ENCODE data around the gene WDR26. TPM values are rescaled to one million over a fixed set of nuclear protein-coding genes. Genes with fewer than 3 reads are reported as not detected.

Gene WDR26
- total and polyA plus RNA-seq, 2 experiments from 2014 or later, result 10.7 to 43.4 TPM

GRCh38 chr1:224425279-224425884 lies 9.2 kb downstream of the WDR26 start:
- Histone ChIP-seq H2AFZ (no peak overlapping the region), H3K36me3 (ENCODE audit: low read depth) (peaks cover 80% of the 10 kb centered on the region), H3K9me3 (ENCODE audit: low read depth) (no peaks in the 10 kb centered on the region), H3F3A (ENCODE audit: insufficient read depth) (peaks cover 25% of the 10 kb centered on the region), H3K27me3 (replicated peaks; ENCODE audit: insufficient read depth) (no peaks in the 10 kb centered on the region), H3K9ac (no peak overlapping the region), H3K79me2 (ENCODE audit: insufficient read depth) (peaks cover 100% of the 10 kb centered on the region), H3K27ac (no peak overlapping the region), H3K9me2 (ENCODE audit: insufficient read depth) (no peaks in the 10 kb centered on the region), H3K4me3 (no peak overlapping the region), H3K4me1 (ENCODE audit: insufficient read depth) (peaks cover 38% of the 10 kb centered on the region), H4K20me1 (ENCODE audit: insufficient read depth) (no peaks in the 10 kb centered on the region), H3K4me2 (ENCODE audit: unreplicated experiment) (no peak overlapping the region)
- in situ Hi-C loops (cut with MboI), result no loop called here
- TF ChIP-seq EZH2 (IDR thresholded peaks at IDR 0.05; ENCODE audit: insufficient read depth, poor library complexity, severe bottlenecking), result no peak
- TF ChIP-seq EZH2phosphoT487 (IDR thresholded peaks at IDR 0.05; ENCODE audit: insufficient read depth, low read depth), result no peak
- 89 to 91% methylated on average over 6 of the region's 6 CpGs for WGBS, 2 experiments (ENCODE audit: low coverage in 1 of 2, low lambda C conversion rate in 2 of 2, missing lambda C conversion rate in 2 of 2)
- no peak for DNase-seq

DNA sequence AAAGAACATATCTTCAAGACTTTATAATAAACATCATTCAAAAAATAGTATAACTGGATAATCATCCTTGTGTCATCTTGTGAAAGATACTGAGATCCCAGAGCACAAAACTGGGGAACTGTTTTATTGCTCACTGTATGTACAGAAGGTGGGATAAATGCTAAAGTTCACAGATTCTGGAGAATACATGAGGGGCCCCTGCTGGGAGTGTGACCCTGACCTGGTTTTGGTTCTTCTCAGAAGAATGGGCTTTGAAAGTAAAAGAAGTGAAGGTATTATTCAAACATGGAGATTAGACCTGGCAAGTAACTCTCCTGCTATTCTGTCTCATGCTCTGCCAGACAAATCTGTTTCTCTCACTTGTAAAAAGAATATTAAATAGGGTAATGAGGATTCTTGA lies 14.5 kb downstream of the WDR26 start:
- TF ChIP-seq EZH2 (IDR thresholded peaks at IDR 0.05; ENCODE audit: insufficient read depth, poor library complexity, severe bottlenecking) (no peak), EZH2phosphoT487 (IDR thresholded peaks at IDR 0.05; ENCODE audit: insufficient read depth, low read depth) (no peak)
- no peak overlapping the region for H2AFZ ChIP-seq
- H3K9me2 ChIP-seq (ENCODE audit: insufficient read depth), result no peaks in the 10 kb centered on the region
- in situ Hi-C loops (cut with MboI), result no loop called here
- H3F3A ChIP-seq (ENCODE audit: insufficient read depth), result peaks cover 6% of the 10 kb centered on the region; the same call in 1 of the 2 replicates
- peaks cover 98% of the 10 kb centered on the region for H3K79me2 ChIP-seq (ENCODE audit: insufficient read depth)
- no peaks in the 10 kb centered on the region for H3K27me3 ChIP-seq (replicated peaks; ENCODE audit: insufficient read depth)
- H3K4me2 ChIP-seq (ENCODE audit: unreplicated experiment), result no peak overlapping the region
- H3K9me3 ChIP-seq (ENCODE audit: low read depth), result no peaks in the 10 kb centered on the region
- peaks cover 95% of the 10 kb centered on the region for H3K36me3 ChIP-seq (ENCODE audit: low read depth)
- H3K9ac ChIP-seq, result no peak overlapping the region
- no peaks in the 10 kb centered on the region for H4K20me1 ChIP-seq (ENCODE audit: insufficient read depth)
- H3K4me3 ChIP-seq, result no peak overlapping the region
- no peak for DNase-seq
- H3K27ac ChIP-seq, result no peak overlapping the region
- H3K4me1 ChIP-seq (ENCODE audit: insufficient read depth), result no peaks in the 10 kb centered on the region

DNA sequence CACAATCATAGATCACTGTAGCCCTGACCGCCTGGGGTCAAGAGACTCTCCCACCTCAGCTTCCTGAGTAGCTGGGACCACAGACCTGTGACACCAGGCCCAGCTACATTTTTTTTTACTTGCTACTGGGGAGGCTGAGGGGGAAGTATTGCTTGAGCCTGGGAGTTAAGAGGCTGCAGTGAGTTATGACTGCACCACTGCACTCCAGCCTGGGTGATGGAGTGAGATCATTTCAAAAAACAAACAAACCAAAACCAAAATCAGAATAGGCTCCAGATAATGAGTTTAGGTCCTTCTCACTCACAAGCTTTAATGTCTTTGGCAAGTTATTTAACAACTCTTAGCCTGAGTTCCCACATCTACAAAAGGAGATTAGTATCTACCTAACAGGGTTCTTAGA lies 22.8 kb downstream of the WDR26 start:
- peak overlapping the region; percentile 24 for H3K27ac ChIP-seq

DNA sequence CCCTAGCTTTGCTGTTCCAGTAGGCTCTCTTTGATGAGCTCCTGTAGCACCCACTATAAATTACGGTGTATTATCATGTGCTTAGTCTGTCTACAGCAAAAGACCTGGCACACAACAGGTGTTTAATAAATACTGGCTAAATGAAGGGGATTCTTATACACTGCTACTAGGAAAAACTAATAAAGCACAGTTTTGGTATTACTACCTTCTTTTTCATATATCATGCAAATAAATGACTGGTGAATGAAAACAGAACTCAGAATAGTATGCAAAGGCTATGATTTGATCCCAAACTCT lies 26.4 kb downstream of the WDR26 start:
- H3K36me3 ChIP-seq (ENCODE audit: low read depth), result peaks cover 58% of the 10 kb centered on the region

More for the DNA sequence above, 22.8 kb downstream of the WDR26 start:
- H3K27me3 ChIP-seq (replicated peaks; ENCODE audit: insufficient read depth), result no peaks in the 10 kb centered on the region
- H3K36me3 ChIP-seq (ENCODE audit: low read depth), result peaks cover 55% of the 10 kb centered on the region
- H3K9me2 ChIP-seq (ENCODE audit: insufficient read depth), result no peaks in the 10 kb centered on the region
- H3F3A ChIP-seq (ENCODE audit: insufficient read depth), result peaks cover 21% of the 10 kb centered on the region
- peaks cover 21% of the 10 kb centered on the region for H3K4me1 ChIP-seq (ENCODE audit: insufficient read depth)
- in situ Hi-C loops (cut with MboI), result no loop called here
- H4K20me1 ChIP-seq (ENCODE audit: insufficient read depth), result 0 out of 2 replicates have a peak, but pooled peaks cover 3% of the 10 kb centered on the region
- peak overlapping the region; percentile 1; the same call in 1 of the 2 replicates for H3K9ac ChIP-seq
- H3K4me2 ChIP-seq (ENCODE audit: unreplicated experiment), result no peak overlapping the region
- no peak overlapping the region for H3K4me3 ChIP-seq
- peak; percentile 28 for DNase-seq
- WGBS, 2 experiments (ENCODE audit: low coverage in 1 of 2, low lambda C conversion rate in 2 of 2, missing lambda C conversion rate in 2 of 2), result 90 to 95% methylated on average over 1 of the region's 1 CpG
- no peaks in the 10 kb centered on the region for H3K9me3 ChIP-seq (ENCODE audit: low read depth)
- no peak overlapping the region for H2AFZ ChIP-seq
- H3K79me2 ChIP-seq (ENCODE audit: insufficient read depth), result peaks cover 86% of the 10 kb centered on the region
- TF ChIP-seq EZH2 (IDR thresholded peaks at IDR 0.05; ENCODE audit: insufficient read depth, poor library complexity, severe bottlenecking), result no peak
- no peak for TF ChIP-seq EZH2phosphoT487 (IDR thresholded peaks at IDR 0.05; ENCODE audit: insufficient read depth, low read depth)

More for the DNA sequence above, 26.4 kb downstream of the WDR26 start:
- peaks cover 16% of the 10 kb centered on the region for H3F3A ChIP-seq (ENCODE audit: insufficient read depth)
- peaks cover 30% of the 10 kb centered on the region for H3K4me1 ChIP-seq (ENCODE audit: insufficient read depth)
- no peak overlapping the region for H3K4me2 ChIP-seq (ENCODE audit: unreplicated experiment)
- DNase-seq, result no peak
- no peak overlapping the region for H3K9ac ChIP-seq
- H3K27me3 ChIP-seq (replicated peaks; ENCODE audit: insufficient read depth), result no peaks in the 10 kb centered on the region
- no peaks in the 10 kb centered on the region for H3K9me2 ChIP-seq (ENCODE audit: insufficient read depth)
- TF ChIP-seq EZH2 (IDR thresholded peaks at IDR 0.05; ENCODE audit: insufficient read depth, poor library complexity, severe bottlenecking) (no peak), EZH2phosphoT487 (IDR thresholded peaks at IDR 0.05; ENCODE audit: insufficient read depth, low read depth) (no peak)
- peaks cover 81% of the 10 kb centered on the region for H3K79me2 ChIP-seq (ENCODE audit: insufficient read depth)
- no peak overlapping the region for H3K27ac ChIP-seq
- in situ Hi-C loops (cut with MboI), result no loop called here
- WGBS, 2 experiments (ENCODE audit: low coverage in 1 of 2, low lambda C conversion rate in 2 of 2, missing lambda C conversion rate in 2 of 2), result 100% methylated on average over 1 of the region's 1 CpG
- 0 out of 2 replicates have a peak, but pooled peaks cover 3% of the 10 kb centered on the region for H4K20me1 ChIP-seq (ENCODE audit: insufficient read depth)
- no peaks in the 10 kb centered on the region for H3K9me3 ChIP-seq (ENCODE audit: low read depth)
- no peak overlapping the region for H3K4me3 ChIP-seq
- no peak overlapping the region for H2AFZ ChIP-seq
